Activated T-cell treated with anti-CD3 and anti-CD28 coated beads for 24 hours (primary cell): ENCODE measurements around the gene SETSIP.
"Not testable (repeated sequence)": the region's sequence is repeated elsewhere in the genome, so short reads cannot be mapped to it uniquely, and the experiment has no call there.

Source experiments
- DNase-seq: peaks from one replicate; pipeline ENCODE4 v3.0.0-alpha.2; 2020; ENCODE audit warnings: low read depth

Gene SETSIP

DNA sequence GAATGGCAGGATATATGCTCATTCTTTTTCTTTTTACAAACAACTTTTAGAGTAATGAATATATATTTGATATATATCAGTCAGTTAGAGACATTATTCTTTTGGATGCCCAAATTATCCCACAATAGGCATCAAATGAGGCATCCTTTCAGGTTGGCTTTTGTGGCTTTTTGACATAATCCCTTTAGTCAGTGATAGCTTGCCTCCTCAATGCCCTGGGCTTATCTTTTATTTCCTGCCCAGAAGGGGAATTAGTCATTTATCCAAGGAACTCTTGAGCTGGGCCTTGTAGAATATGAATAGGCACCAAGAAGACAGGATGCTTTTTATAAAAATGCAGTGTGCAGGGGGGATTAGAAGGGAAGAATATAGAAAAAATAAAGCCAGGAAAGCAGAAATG lies 23.3 kb downstream of the SETSIP start:
- no peak for DNase-seq

DNA sequence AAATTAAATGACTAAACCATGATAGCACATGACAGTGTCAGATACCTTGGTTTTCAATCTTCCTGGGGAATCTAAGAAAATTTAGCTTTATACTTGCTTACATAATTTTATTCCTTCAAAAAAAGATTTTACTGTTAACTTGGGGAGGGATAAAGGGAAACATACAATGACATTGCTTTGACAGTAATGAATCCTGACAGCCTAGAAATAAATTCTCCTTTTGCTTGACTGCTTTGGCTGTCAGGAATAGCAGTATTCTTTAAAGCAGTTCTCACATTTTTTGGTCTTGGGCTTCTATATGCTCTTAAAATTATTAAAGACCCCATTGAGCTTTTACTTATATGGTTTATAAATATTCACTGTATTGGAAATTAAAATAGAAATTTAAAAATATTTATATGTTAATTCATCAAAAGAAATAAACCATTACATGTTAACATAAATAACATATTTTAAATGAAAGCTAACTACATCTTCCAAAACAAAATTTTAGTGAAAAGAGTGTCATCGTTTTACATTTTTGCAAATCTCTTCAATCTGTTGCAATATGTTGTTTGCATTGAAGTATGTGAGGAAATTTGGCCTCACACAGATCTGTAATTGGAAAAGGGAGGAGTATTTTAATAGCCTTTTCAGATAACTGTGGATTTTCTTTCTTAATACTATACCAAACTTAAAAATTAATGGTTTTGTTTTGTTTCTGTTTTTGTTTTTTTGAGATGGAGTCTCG lies 29.3 kb downstream of the SETSIP start:
- DNase-seq: no peak

DNA sequence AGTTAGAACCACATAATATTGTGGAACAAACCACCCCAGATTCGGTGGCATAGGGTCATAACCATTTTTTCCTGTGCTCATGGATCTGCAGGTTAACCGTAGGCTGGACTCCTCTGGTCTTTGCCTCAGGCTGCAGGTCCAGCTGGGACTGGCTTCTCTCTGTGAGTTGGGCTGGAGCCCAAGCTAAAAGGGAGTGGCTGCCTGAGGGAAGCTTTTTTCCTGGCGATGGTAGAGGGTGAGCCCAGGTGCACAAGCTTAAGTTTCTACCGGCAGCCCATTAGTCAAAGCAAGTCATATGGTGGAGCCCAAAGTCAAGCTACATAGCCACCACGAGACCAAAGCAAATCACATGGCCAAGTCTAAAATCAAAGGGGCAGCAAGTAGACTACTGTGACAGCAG lies 31.6 kb downstream of the SETSIP start:
- DNase-seq: no peak

GRCh38 chr1:92040971-92041370 lies 34.2 kb downstream of the SETSIP start:
- no peak for DNase-seq

DNA sequence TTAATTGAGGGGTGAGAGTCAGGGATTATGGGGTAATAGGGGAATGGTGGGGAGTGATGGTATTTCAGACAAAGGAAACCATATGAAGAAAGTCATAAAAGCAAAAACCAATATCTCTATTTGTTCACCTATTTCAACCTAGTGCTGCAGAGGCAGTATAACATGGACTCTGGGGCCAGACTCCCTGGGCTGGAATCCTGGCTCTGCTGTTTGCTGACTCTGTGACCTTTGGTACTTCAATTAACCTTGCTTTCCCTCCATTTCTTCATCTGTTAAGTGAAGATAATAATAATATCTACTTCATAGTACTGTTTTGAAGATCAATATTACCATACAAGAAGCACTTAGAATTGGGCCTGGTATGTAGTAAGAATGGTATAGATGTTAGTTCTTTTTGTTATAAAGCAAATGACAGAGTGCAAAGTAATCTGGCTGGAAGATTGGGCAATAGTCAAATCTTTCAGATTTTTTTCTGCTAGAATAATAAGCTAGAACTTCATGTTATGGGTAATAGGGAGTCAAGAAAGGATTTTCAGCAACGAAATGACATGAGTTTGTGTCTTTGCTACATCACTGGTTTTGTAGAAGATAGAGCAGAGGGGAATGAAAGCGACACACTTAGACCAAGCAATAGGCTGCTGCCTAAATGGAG lies 36.4 kb downstream of the SETSIP start:
- no peak for DNase-seq

GRCh38 chr1:92037400-92037799 lies 37.8 kb downstream of the SETSIP start:
- no peak for DNase-seq

- DNase-seq: no peak
Measured at GRCh38 chr1:92031281-92032110, 43.7 kb downstream of the SETSIP start.

GRCh38 chr1:92030656-92031107 lies 44.5 kb downstream of the SETSIP start:
- DNase-seq: no peak

DNA sequence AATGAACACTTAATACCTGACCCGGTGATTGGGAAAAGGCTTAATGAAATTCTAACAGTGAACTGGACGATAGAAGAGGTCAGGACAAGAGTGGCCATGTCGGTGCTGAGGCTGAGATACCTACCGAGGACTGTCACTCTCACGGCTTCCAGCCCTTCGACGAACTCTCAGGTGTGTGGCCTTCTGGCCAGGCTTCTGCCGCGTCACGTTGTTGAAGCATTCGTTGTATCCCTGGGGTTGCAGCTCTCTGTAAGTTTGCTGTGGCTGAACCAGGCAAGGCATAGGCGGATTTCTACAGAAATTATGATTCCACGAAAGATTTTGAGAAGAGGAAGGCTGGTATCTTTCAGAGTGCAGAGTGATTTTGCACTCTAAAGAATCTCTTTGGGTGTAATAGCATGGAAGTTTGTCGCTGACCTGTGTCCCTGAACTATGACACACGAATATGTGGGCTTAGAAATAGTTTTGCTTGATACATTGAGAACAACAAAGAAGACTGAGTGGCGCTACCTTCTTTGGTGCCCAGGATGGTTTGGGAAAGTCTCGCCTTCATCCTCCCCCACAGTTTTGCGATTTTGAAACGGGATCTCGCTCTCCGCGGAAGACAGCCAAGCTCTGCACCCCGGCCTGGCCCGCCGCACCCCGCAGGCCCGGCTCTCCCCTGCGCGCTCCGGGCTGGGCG lies 45.8 kb downstream of the SETSIP start:
- no peak for DNase-seq

GRCh38 chr1:92026806-92027205 lies 48.4 kb downstream of the SETSIP start:
- DNase-seq: no peak

DNA sequence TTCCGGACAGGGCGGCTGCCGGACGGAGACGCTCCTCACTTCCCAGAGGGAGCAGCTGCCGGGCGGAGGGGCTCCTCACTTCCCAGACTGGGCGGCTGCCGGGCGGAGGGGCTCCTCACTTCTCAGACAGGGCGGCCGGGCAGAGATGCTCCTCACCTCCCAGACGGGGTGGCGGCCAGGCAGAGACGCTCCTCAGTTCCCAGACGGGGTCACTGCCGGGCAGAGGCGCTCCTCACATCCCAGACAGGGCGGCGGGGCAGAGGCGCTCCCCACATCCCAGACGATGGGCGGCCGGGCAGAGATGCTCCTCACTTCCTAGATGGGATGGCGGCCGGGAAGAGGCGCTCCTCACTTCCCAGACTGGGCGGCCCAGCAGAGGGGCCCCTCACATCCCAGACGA lies 49.2 kb downstream of the SETSIP start:
- DNase-seq: not testable (repeated sequence)
